NCI-H524 (cell line): ENCODE results near the gene CLEC4E.
"Not testable (repeated sequence)": the region's sequence is repeated elsewhere in the genome, so short reads cannot be mapped to it uniquely, and the experiment has no call there.

ENCODE experiments used
- DNase-seq, 2 experiments: peaks; one replicate each; lab custom pipeline; 2025; lab: John Stamatoyannopoulos, UW

Gene CLEC4E

GRCh38 chr12:8537820-8538219 lies 2.9 kb downstream of the CLEC4E start:
- peak in 1 of 2 experiments; percentile 1 for DNase-seq

GRCh38 chr12:8532045-8532444 lies 8.7 kb downstream of the CLEC4E start:
- no peak for DNase-seq

GRCh38 chr12:8527250-8528130 lies 13.2 kb downstream of the CLEC4E start:
- DNase-seq, result no peak

GRCh38 chr12:8519171-8519570 lies 21.5 kb downstream of the CLEC4E start:
- DNase-seq, result no peak

GRCh38 chr12:8517971-8518370 lies 22.7 kb downstream of the CLEC4E start:
- DNase-seq, result no peak

- no peak for DNase-seq
Observed at GRCh38 chr12:8513256-8513655, 27.4 kb downstream of the CLEC4E start, which contains the start of gene CLEC4D. TSS of gene CLEC4D (plus strand) at chr12:8513503. CDS start at chr12:8513733, 230 bp downstream.

GRCh38 chr12:8508910-8509841 lies 31.5 kb downstream of the CLEC4E start:
- DNase-seq, result peak in 1 of 2 experiments; percentile 7

- no peak for DNase-seq
Observed at GRCh38 chr12:8508223-8508622, 32.5 kb downstream of the CLEC4E start.

- no peak for DNase-seq
Observed at GRCh38 chr12:8507596-8507995, 33.1 kb downstream of the CLEC4E start.

- DNase-seq, result no peak
Observed at GRCh38 chr12:8504351-8504750, 36.4 kb downstream of the CLEC4E start.

- no peak for DNase-seq
Observed at GRCh38 chr12:8501720-8502119, 39.0 kb downstream of the CLEC4E start.

GRCh38 chr12:8499616-8500015 lies 41.1 kb downstream of the CLEC4E start:
- DNase-seq, result no peak

- not testable (repeated sequence) for DNase-seq
Observed at GRCh38 chr12:8496074-8496473, 44.6 kb downstream of the CLEC4E start.

GRCh38 chr12:8495671-8496070 lies 45.0 kb downstream of the CLEC4E start:
- not testable (repeated sequence) for DNase-seq

- DNase-seq, result peak in 1 of 2 experiments; percentile 11
Observed at GRCh38 chr12:8493084-8493483, 47.6 kb downstream of the CLEC4E start.

GRCh38 chr12:8491646-8492530 lies 48.8 kb downstream of the CLEC4E start:
- no peak for DNase-seq
